Astrocyte of the cerebellum (primary cell): ENCODE measurements around the gene C7orf33.

Source experiments
- DNase-seq: peaks from one replicate; pipeline ENCODE4 v3.0.0-alpha.2; 2011; ENCODE audit warnings: low read depth
- H3K4me3 ChIP-seq: 2 replicates; pipeline ENCODE4 v1.5.1; 2011; ENCODE audit warnings: mild to moderate bottlenecking, low read depth, low read length, moderate library complexity
- in situ Hi-C: cut with HindIII; loops from 2 replicates; pipeline ENCODE4 v1.10.0; 2017; ENCODE audit warnings: low sequenced_read_pairs
- TF ChIP-seq, protein P1 (sequence below): IDR thresholded peaks from 2 replicates; pipeline ENCODE4 v1.5.1; 2012; ENCODE audit warnings: low read length, low read depth, moderate library complexity, mild to moderate bottlenecking; ENCODE audit errors: missing control alignments

Gene C7orf33

DNA sequence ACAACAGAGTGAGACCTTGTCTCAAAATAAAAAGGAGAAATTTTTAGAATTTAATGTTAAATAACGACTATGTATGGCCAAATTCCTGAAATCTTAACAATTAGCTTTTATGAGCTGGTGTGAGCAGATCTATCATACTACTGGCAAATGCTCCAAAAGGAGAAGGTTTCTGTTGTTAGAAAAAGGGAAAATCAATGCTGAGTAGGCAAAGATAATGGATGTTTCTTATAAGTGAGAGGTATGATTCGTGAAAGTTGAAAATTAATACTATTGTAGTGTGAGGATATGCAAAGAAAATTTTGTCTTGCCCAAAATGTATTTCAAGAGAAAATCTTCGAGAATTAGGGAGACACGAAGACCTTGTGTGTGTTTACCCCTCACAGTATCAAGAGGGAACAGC, 67.4 kb downstream of the C7orf33 start:
- in situ Hi-C loops: no loop called here

DNA sequence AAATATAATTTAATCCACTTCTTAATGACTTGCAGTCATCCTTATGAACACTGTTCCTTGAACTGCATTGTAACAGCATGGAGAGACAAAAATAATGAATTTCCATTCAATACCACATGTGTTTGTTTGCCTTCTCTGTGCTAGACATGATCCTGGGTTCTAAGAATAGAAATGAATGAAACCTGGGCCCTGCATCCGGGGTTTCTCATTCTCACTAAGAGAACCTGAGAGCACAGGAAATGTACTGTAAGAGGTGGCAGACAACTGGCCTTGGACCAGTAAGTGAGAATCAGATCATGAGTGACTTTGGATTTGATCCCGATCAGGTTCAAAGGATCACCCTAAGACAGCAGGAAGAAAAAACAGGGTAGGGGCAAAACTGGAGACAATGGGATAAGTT, 70.9 kb downstream of the C7orf33 start:
- TF ChIP-seq, protein P1, sequence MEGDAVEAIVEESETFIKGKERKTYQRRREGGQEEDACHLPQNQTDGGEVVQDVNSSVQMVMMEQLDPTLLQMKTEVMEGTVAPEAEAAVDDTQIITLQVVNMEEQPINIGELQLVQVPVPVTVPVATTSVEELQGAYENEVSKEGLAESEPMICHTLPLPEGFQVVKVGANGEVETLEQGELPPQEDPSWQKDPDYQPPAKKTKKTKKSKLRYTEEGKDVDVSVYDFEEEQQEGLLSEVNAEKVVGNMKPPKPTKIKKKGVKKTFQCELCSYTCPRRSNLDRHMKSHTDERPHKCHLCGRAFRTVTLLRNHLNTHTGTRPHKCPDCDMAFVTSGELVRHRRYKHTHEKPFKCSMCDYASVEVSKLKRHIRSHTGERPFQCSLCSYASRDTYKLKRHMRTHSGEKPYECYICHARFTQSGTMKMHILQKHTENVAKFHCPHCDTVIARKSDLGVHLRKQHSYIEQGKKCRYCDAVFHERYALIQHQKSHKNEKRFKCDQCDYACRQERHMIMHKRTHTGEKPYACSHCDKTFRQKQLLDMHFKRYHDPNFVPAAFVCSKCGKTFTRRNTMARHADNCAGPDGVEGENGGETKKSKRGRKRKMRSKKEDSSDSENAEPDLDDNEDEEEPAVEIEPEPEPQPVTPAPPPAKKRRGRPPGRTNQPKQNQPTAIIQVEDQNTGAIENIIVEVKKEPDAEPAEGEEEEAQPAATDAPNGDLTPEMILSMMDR: no peak
- H3K4me3 ChIP-seq: no peak overlapping the region
- in situ Hi-C loops: no loop called here
- DNase-seq: no peak

More for the DNA sequence above, 67.4 kb downstream of the C7orf33 start:
- H3K4me3 ChIP-seq: no peak overlapping the region
- TF ChIP-seq, protein P1: no peak
- DNase-seq: no peak

DNA sequence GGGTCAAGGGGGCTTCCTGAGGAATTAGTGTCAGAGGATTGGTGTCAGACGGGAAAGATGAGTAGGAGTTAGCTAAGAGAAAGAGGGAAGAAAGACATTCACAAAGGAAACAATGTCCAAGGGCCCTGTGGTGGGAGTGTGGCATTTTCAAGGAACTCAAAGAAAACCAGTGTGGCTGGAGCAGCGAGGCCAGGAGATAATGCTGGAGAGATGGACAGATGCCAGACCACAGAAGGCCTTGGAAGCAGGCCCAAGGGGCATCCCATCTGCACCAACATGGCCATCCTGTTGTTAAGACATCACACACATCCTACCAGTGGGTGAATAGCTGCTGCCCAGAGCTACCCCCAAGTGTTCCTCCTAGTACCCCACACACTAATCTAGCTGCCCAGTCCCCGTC, 72.1 kb downstream of the C7orf33 start:
- in situ Hi-C loops: no loop called here
- no peak for DNase-seq
- TF ChIP-seq, protein P1: no peak
- H3K4me3 ChIP-seq: no peak overlapping the region

DNA sequence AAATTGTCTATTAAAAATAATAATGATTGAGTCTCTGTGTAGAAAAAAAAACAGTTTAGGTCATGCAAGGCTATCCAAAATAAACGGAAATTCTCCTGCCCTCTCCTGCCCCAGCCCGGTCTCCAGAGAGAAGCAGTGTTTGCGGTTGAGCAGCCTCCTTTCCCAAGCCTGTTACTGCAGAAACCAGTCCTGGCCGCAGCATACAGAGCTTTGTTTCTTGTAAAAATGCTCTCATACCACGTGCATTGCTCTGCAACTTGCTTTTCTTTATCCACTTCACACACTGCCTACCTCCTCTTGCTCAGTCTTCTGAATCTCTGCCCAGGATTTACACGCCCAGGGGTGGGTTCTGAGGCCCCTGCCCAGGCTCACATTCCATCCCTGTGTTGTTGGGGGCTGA, 73.8 kb downstream of the C7orf33 start:
- in situ Hi-C loops: no loop called here
- TF ChIP-seq, protein P1: no peak
- peak; percentile 53 for DNase-seq
- no peak overlapping the region for H3K4me3 ChIP-seq

DNA sequence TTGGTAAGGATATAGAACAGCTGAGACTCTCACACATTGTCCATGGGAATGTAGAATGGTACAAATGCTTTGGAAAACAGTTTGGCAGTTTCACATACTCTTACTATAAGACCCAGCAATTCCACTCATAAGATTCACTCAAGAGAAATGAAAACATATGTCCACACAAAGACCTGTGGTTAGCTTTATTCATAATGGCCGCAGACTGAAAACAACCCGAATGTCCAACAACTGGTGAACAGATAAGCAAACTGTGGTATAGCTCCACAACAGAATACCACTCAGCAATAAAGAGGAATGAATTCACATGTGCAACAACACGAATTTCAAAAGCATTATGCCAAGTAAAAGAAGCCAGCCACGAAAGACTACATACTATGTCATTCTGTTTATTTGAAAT, 74.7 kb downstream of the C7orf33 start:
- H3K4me3 ChIP-seq: no peak overlapping the region
- no peak for DNase-seq
- in situ Hi-C loops: no loop called here
- TF ChIP-seq, protein P1: no peak
